GM21737 (cell line): Measurements from ENCODE around the gene PLPPR4.
"Not testable (repeated sequence)": the region's sequence is repeated elsewhere in the genome, so short reads cannot be mapped to it uniquely, and the experiment has no call there.

Source experiments
- ATAC-seq: cut with Tn5 transposase; IDR thresholded peaks from one replicate; pipeline ENCODE4 v1.9.1; 2021; ENCODE audit warnings: mild to moderate bottlenecking, moderate library complexity; ENCODE audit not compliant: unreplicated experiment

Gene PLPPR4

DNA sequence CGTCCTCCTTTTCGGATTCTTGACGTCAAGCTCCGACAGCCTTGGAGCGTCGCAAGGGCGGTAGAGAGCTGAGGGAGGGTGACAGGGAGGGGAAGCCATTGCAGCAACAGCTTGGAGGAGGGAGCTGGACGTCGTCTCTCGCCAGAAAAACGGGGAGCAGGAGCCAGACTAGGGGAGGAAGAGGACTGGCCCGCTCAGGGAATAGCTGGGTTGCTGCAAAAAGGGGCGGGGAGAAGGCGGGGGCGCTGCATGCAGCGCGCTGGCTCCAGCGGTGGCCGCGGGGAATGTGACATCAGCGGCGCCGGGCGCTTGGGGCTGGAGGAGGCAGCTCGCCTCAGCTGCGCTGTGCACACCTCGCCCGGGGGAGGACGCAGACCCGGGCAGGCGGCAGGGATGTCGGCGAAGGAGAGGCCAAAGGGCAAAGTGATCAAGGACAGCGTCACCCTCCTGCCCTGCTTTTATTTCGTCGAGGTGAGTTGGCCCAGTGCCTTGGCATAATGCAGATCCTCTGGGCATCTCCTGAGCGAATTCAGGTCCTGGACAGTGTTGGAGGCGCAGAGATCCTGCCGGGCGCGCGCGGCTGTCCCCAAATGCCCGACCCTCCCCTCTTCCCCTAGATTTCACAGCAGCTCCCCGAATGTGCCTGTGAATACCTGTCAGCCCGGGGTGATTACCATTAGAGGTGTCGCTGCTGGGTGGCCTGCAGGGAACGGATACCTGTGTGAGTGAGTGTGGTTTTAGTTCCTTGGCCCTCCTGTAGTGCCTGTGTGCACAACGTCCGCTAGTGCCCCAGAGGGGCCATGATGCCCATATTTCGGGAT, at the start of gene PLPPR4:
Gene PLPPR4, plus strand, starts transcription at position 292 of the 821 bp plus-strand sequence. Its CDS starts 102 bp downstream, at position 394.
- no peak for ATAC-seq

DNA sequence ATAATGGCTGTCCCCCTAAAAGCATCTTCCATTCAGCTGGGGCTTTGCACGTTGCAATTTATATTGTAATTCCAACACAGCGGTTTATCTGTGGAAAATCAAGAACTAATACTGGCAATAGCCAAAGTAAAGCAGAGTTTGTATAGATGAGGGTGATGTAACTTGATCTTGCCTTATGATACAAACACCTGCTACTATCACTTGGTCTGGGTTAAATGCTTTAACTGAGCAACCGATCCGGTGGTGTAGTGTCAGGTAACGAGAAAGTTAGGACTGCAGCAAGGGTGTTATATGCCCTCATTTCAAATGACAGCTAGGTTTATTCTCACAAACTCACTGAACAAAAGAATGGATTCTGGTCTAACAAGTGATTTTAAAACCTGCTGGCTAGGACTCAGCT, 47.3 kb upstream of the PLPPR4 start:
- no peak for ATAC-seq

GRCh38 chr1:99217599-99217998, 46.7 kb upstream of the PLPPR4 start:
- no peak for ATAC-seq

GRCh38 chr1:99218572-99218971, 45.7 kb upstream of the PLPPR4 start:
- no peak for ATAC-seq

DNA sequence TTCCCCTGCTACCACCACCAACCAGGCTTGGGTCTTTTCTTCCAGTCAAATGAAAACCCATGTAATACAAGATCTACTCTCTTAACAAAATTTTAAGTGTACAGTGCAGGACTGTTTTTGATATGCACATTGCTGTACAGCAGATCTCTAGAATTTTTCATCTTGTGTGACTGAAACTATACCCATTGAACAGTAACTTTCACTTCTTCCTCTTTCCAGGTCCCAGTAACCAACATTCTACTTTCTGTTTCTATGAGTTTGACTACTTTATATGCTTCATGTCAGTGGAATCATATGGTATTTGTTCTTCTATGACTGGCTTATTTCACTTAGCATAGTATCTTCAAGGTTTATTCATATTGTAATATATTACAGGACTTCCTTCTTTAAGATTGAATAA, 45.3 kb upstream of the PLPPR4 start:
- peak; percentile 81 for ATAC-seq

DNA sequence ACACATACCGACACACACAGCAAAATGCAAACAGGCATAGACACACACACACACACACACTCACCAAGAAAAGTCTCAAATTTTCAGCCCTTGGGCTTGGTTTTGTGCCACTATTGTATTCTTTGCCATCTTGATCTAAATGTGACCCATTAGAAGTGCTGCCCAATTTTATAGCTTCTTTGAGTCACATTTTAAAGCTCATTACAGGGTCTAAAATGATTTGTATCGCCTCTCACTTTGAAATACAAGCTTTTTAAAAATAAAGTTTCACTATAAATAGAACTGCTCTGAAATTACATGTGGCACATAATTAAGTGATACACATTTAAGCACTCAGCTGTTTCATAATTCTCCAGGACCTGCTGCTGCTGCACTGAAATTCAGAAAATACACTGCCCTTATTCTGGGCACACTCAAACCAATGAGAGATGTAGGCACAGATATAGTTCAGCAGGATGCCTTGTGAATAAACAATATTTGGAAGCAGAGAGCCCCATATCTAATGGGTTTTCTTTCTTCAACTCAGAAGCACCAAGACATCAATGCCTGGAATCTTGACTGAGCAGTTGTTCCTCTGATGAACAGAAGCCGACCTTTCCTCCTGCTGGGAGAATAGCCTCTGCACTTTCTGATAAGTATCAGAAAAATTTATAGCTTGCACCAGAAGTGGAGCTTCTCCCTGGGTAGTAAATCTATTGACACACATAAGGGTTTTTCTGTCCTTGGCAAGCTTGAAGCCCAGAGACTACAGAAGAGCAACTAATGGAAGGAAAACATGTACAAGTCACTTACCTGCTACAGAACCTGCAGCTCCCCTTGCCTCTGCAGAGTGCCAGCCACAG, 37.0 kb upstream of the PLPPR4 start:
- no peak for ATAC-seq

DNA sequence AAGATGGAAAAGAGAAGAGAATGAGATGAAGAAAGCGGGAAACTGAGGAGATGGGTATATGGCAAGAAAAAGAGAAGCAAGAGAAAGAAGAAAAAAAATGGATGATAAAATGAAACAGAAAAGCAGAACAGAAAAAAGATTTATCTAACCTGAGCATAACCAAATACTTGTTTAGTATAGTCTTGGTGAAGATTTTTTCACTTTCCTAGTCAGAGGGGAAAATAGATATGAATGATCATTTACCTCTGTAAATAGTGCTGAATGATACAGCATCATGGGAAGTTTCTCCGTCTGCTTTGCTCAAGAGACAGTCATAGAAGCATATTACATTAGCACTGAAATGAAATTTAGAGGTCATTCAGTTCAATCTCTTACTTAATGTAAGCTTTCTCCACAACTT, 36.1 kb upstream of the PLPPR4 start:
- ATAC-seq: no peak

DNA sequence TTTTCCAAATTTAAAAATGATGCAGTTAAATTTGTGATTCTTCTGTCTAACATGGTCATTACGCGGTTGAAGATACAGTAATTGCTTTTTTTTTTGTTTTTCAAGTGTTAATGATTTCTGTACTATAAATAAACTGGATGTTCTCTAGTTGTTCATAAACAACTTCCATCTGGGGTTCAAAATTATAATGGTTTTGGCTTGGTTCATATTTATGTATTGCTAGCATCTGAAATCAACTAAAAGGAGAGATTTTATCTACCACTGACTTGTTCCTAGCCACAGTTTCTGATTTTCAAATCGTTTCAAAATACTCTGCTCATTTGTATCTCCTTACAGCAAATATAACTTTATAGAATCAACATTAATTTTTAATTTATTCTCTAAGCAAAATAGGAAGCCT, 35.2 kb upstream of the PLPPR4 start:
- ATAC-seq: no peak

- no peak for ATAC-seq
Measured at GRCh38 chr1:99230695-99231094, 33.6 kb upstream of the PLPPR4 start.

DNA sequence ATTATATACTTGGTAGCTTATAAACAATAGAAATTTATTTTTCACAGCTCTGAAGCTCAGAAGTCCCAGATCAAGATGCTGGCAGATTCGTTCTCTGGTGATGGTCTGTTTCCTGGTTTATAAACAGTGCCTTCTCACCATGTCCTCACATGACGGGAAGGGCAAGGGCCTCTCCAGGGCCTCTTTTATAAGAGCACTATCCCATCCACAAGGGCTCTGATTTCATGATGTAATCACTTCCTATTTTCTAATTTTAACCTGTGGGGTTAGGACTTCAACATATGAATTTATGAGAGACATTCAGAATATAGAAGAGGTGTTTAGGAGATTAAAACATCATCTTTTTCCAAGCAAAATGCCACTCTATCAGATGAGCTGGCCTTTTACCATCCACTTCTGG, 32.1 kb upstream of the PLPPR4 start:
- no peak for ATAC-seq

GRCh38 chr1:99233446-99233845, 30.8 kb upstream of the PLPPR4 start:
- no peak for ATAC-seq

- ATAC-seq: no peak
Measured at GRCh38 chr1:99236756-99237155, 27.5 kb upstream of the PLPPR4 start.

GRCh38 chr1:99239690-99240089, 24.6 kb upstream of the PLPPR4 start:
- no peak for ATAC-seq

GRCh38 chr1:99240621-99241020, 23.7 kb upstream of the PLPPR4 start:
- ATAC-seq: no peak

DNA sequence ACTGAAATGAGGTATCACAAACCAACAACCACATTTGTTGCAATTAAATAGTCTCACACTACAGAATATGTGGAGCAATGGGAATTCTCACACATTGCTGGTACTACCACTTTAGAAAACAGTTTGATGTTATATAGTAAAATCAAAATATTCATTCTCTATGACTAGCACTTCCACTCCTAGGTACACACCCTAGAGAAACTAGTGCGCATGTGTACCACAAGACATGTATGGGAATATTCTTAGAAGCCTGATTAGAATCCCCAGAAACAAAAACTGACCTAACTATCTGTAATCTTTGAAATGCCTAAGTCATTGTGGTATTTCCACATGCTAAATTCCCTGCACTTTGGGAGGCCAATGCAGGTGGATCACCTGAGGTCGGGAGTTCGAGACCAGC, 18.1 kb upstream of the PLPPR4 start:
- ATAC-seq: no peak

DNA sequence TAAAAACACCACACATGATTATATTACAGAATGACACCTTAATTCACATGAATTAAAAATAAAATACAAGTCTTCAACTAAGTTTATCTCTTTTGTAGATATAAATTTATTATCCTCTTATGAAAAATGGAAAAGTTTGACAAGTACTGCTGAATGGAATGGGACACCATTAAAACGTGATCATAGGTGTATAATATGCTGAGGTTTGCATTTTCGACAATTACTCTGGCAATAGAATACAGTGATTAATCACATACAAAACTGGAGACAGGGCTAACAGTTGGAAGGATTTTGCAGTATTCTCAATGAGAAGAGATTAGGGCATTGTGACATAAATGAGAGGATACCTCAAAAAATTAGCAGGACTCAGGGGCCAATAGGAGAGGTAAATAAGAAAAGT, 17.1 kb upstream of the PLPPR4 start:
- ATAC-seq: no peak

- no peak for ATAC-seq
Measured at GRCh38 chr1:99250728-99251127, 13.6 kb upstream of the PLPPR4 start.

GRCh38 chr1:99251308-99251707, 13.0 kb upstream of the PLPPR4 start:
- no peak for ATAC-seq

DNA sequence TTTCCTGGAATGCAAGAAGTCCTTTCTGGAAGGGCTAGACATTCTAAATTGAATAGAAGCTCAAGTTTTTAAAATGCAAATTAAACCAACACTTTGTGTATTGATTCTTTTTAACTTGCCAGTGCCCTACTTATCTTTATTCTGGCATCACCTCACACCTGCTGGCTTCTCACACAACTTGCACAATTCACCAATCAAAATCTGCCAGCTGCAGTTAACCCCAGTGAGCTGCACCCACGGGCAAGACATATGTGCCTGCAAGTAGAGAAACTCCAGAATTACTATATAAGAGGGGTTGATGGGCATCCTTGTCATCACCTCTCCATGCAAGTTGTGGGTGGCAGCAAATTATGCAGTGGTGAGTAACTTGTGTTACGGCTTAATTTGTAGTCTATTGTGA, 11.7 kb upstream of the PLPPR4 start:
- ATAC-seq: no peak

DNA sequence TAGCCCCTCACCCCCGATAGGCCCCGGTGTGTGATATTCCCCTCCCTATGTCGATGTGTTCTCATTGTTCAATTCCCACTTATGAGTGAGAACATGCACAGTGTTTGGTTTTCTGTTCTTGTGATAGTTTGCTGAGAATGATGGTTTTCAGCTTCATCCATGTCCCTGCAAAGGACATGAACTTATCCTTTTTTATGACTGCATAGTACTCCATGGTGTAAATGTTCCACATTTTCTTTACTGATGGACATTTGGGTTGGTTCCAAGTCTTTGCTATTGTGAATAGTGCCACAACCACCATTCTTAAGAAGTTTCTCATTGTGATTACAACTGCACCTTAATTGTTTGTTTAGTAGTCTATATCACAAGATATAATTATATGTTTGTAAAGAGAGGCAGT, 3.9 kb upstream of the PLPPR4 start:
- ATAC-seq: not testable (repeated sequence)

GRCh38 chr1:99265124-99265523, 832 bp downstream of the PLPPR4 start:
- no peak for ATAC-seq

DNA sequence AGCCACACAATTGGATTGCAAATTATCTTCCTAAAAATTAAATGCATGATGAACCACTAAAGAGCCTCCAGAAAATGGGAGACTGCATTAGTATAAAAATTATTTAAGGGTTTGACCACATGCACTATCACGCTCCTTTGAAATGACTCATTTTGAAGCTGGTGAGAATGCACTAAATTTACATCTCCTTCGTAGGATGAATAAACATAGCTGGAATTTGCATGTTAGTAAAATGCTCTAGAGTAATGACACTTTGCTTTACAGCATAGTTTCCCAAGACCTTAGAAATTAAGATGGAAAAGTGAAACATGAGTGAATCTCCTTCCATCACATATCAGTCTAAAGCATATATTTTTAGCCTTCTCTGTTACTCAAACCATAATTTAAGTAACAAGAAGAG, 2.4 kb downstream of the PLPPR4 start:
- ATAC-seq: no peak
